ENCODE results near the gene ZNF22. TPM values are rescaled to one million over a fixed set of nuclear protein-coding genes. Genes with fewer than 3 reads are reported as not detected.

Gene ZNF22
- total RNA-seq: 10 to 100 TPM; 23.4 to 30.2 (median 26.0) TPM

DNA sequence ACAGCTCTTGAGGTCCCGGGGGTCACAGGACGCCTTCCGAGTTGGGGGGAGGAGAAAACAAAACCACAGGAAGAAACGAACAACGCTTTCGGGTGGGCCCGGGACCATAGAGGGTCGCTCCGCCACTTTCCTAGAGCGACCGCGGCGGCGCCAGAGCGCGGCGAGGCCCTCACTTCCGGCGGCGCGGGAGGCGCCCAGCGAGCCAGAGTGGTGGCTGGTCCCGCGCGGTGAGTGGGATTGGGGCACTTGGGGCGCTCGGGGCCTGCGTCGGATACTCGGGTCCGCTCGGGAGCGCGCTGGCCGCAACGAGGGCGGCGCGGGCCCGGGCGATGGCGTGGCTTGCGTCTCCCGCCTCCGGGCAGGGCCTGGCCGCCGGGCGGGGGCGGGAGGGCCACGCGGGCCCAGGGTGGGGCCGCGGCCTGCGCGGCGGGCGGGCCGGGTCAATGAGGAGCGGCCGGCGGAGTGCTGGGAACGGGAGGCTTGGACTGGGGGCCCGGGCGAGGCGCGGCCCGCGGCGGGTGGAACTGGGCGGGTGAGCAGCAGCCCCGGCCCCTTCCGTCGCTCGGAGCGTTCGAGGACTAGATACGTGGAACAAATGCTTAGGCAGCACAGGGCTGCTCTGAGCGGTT, at the start of gene ZNF22:
ZNF22 (plus strand) TSS at position 172 of the 629 bp plus-strand sequence. CDS start 2,446 bp downstream, outside the sequence.
- H3K4me1 ChIP-seq: peaks cover 4 to 69% (median 46%) of the 10 kb centered on the region in 4 donors
- H3K9me3 ChIP-seq: peaks cover 0 to 10% (median 0%) of the 10 kb centered on the region in 4 donors
- no peaks in the 10 kb centered on the region for H3K27me3 ChIP-seq
- peak within 1 kb of the TSS; percentile 94 to 97 (median 96) for H3K27ac ChIP-seq
- peak; percentile 47 to 53 for DNase-seq (ENCODE audit: low spot score in 2 of 2)
- 0 to 3% methylated on average over 24 to 25 of the region's 79 CpGs for WGBS, 2 donors
- peaks cover 0 to 29% (median 0%) of the 10 kb centered on the region in 3 donors for H3K36me3 ChIP-seq
- peak within 1 kb of the TSS; percentile 50 to 68 (median 62) for H3K4me3 ChIP-seq
- TF ChIP-seq, protein P1, sequence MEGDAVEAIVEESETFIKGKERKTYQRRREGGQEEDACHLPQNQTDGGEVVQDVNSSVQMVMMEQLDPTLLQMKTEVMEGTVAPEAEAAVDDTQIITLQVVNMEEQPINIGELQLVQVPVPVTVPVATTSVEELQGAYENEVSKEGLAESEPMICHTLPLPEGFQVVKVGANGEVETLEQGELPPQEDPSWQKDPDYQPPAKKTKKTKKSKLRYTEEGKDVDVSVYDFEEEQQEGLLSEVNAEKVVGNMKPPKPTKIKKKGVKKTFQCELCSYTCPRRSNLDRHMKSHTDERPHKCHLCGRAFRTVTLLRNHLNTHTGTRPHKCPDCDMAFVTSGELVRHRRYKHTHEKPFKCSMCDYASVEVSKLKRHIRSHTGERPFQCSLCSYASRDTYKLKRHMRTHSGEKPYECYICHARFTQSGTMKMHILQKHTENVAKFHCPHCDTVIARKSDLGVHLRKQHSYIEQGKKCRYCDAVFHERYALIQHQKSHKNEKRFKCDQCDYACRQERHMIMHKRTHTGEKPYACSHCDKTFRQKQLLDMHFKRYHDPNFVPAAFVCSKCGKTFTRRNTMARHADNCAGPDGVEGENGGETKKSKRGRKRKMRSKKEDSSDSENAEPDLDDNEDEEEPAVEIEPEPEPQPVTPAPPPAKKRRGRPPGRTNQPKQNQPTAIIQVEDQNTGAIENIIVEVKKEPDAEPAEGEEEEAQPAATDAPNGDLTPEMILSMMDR (IDR thresholded peaks at IDR 0.05): peak in 4 of 5 experiments; percentile 14 to 42 (median 22)
- TF ChIP-seq POLR2A (IDR thresholded peaks at IDR 0.05) (peak; percentile 48 to 71), EP300 (IDR thresholded peaks at IDR 0.05) (no peak)

DNA sequence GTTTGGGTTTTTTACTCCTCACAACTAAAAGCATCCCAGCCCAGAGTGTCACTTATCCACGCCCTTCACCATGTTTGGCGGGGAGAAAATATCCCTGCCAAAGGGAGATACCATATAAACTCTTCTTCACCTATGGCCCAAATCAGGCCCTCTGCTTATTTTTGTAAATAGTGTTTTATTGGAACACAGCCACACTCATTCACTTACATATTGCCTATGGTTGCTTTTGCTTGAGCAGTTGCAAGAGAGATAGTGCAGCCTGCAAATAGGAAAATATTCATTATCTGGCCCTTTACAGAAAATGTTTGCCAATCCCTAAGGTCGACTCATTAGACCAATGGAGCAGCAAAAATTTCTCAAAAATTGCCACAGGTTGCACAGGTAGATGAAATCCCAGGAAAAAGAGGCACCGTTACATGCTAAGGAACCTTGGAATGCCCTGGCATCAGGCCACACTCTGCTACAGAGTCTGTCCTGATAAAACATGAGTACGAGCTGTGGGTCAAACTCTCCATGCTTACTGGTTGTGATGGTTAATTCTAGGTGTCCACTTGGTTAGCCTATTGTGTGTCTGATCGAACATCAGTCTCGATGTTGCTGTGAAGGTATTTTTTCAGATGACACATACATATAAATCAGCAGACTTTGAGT, 49.0 kb upstream of the ZNF22 start:
- H3K27ac ChIP-seq: peak overlapping the region in 2 of 4 donors; percentile 94 to 95
- 74 to 79% methylated on average over 7 of the region's 7 CpGs for WGBS, 2 donors
- peaks cover 0 to 22% (median 0%) of the 10 kb centered on the region in 3 donors for H3K36me3 ChIP-seq
- peaks cover 0 to 82% (median 35%) of the 10 kb centered on the region in 4 donors for H3K4me1 ChIP-seq
- peak in 1 of 2 donors; percentile 10 for DNase-seq (ENCODE audit: low spot score in 2 of 2)
- TF ChIP-seq POLR2A (IDR thresholded peaks at IDR 0.05) (no peak), EP300 (IDR thresholded peaks at IDR 0.05) (no peak)
- TF ChIP-seq, protein P1 (IDR thresholded peaks at IDR 0.05): no peak
- no peaks in the 10 kb centered on the region for H3K9me3 ChIP-seq
- no peak overlapping the region for H3K4me3 ChIP-seq
- no peaks in the 10 kb centered on the region for H3K27me3 ChIP-seq

DNA sequence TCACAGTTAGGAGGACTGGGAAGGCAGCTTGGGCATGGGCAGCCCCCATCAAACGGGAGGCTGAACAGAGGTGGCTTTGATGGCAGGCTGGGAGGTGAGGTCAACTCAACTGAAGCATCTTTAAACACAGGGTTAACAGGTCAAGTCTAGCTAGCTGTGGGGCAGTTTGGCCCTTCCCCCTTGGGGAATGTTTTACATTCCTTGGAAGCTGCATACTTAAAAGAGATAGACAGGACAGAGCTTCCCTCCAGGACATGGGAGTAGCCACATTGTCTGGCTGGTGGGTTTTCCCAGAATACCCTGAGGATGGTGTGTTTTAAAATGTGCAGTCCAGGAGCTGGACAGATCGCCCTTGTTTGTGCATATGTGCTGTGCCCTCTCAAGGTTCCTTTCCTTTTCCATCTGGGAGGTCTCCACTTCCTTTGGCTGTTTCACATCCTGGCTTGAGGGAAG, 47.9 kb upstream of the ZNF22 start:
- 23 to 28% methylated on average over 2 of the region's 2 CpGs for WGBS, 2 donors
- no peak for TF ChIP-seq POLR2A (IDR thresholded peaks at IDR 0.05)
- no peak for TF ChIP-seq EP300 (IDR thresholded peaks at IDR 0.05)
- TF ChIP-seq, protein P1 (IDR thresholded peaks at IDR 0.05): no peak
- Histone ChIP-seq H3K36me3 (peaks cover 0 to 25% (median 0%) of the 10 kb centered on the region in 3 donors), H3K27ac (peak overlapping the region in 3 of 4 donors; percentile 30 to 95 (median 94)), H3K9me3 (no peaks in the 10 kb centered on the region), H3K27me3 (no peaks in the 10 kb centered on the region), H3K4me1 (peaks cover 0 to 90% (median 40%) of the 10 kb centered on the region in 4 donors), H3K4me3 (no peak overlapping the region)
- no peak for DNase-seq (ENCODE audit: low spot score in 2 of 2)

DNA sequence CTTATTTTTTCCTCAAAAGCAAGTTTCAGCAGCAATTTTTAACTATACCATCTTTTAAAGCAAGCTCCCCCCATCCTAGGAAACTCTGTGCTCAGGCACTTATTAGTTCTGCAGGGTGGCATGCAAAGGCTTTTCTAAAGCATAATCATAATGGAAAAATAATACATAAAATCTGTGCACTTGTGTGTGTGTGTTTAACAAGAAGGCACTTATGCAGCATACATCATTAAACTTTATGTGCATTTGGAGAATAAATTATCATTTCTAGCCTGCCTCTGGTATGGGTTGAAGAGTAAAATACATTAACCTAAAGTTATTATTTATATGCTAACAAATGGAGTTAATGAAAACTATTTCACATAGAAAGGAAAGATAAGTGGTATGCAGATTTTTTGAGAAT, 46.7 kb upstream of the ZNF22 start:
- H3K4me3 ChIP-seq: no peak overlapping the region
- H3K4me1 ChIP-seq: peaks cover 0 to 97% (median 44%) of the 10 kb centered on the region in 4 donors
- peaks cover 0 to 25% (median 0%) of the 10 kb centered on the region in 3 donors for H3K36me3 ChIP-seq
- H3K27ac ChIP-seq: peak overlapping the region in 2 of 4 donors; percentile 94 to 95
- no peaks in the 10 kb centered on the region for H3K9me3 ChIP-seq
- no peaks in the 10 kb centered on the region for H3K27me3 ChIP-seq
- TF ChIP-seq EP300 (IDR thresholded peaks at IDR 0.05) (no peak), POLR2A (IDR thresholded peaks at IDR 0.05) (no peak)
- TF ChIP-seq, protein P1 (IDR thresholded peaks at IDR 0.05): no peak
- DNase-seq (ENCODE audit: low spot score in 2 of 2): no peak

DNA sequence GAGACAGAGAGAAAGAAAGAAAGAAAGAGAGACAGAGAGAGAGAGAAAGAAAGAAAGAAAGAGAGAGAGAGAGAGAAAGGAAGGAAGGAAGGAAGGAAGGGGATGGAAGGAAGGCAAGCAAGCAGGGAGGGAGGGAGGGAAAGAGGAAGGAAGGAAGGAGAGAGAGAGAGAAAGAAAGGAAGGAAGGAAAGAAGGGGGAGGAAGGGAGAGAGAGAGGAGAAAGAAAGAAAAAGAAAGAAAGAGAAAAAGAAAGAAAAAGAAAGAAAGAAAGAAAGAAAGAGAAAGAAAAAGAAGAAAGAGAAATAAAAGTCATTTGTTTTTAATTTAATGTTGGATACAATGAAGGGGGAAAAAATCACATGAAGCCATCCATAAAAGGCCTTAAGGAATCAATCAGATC, 45.8 kb upstream of the ZNF22 start:
- DNase-seq (ENCODE audit: low spot score in 2 of 2): no peak
- Histone ChIP-seq H3K27me3 (no peaks in the 10 kb centered on the region), H3K9me3 (no peaks in the 10 kb centered on the region), H3K4me3 (no peak overlapping the region), H3K4me1 (peaks cover 0 to 88% (median 37%) of the 10 kb centered on the region in 4 donors), H3K27ac (peak overlapping the region; percentile 6 to 95 (median 63)), H3K36me3 (peaks cover 0 to 25% (median 0%) of the 10 kb centered on the region in 3 donors)
- TF ChIP-seq EP300 (IDR thresholded peaks at IDR 0.05): no peak
- TF ChIP-seq, protein P1 (IDR thresholded peaks at IDR 0.05): no peak
- TF ChIP-seq POLR2A (IDR thresholded peaks at IDR 0.05): no peak
